Nasal cavity respiratory epithelium epithelial cell of viscerocranial mucosa (primary cell): Measurements from ENCODE around the gene PCNT. TPM values are rescaled to one million over a fixed set of nuclear protein-coding genes. Genes with fewer than 3 reads are reported as not detected.

Source experiments
- total RNA-seq: library from RNA; depleted of rRNA; stranded (reverse); fragments of >200 nt; gene quantifications from 2 replicates; pipeline ENCODE4 v1.2.3, GENCODE V29; 2014

The PCNT gene, protein sequence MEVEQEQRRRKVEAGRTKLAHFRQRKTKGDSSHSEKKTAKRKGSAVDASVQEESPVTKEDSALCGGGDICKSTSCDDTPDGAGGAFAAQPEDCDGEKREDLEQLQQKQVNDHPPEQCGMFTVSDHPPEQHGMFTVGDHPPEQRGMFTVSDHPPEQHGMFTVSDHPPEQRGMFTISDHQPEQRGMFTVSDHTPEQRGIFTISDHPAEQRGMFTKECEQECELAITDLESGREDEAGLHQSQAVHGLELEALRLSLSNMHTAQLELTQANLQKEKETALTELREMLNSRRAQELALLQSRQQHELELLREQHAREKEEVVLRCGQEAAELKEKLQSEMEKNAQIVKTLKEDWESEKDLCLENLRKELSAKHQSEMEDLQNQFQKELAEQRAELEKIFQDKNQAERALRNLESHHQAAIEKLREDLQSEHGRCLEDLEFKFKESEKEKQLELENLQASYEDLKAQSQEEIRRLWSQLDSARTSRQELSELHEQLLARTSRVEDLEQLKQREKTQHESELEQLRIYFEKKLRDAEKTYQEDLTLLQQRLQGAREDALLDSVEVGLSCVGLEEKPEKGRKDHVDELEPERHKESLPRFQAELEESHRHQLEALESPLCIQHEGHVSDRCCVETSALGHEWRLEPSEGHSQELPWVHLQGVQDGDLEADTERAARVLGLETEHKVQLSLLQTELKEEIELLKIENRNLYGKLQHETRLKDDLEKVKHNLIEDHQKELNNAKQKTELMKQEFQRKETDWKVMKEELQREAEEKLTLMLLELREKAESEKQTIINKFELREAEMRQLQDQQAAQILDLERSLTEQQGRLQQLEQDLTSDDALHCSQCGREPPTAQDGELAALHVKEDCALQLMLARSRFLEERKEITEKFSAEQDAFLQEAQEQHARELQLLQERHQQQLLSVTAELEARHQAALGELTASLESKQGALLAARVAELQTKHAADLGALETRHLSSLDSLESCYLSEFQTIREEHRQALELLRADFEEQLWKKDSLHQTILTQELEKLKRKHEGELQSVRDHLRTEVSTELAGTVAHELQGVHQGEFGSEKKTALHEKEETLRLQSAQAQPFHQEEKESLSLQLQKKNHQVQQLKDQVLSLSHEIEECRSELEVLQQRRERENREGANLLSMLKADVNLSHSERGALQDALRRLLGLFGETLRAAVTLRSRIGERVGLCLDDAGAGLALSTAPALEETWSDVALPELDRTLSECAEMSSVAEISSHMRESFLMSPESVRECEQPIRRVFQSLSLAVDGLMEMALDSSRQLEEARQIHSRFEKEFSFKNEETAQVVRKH (N-terminal part only)
- 12.6 and 25.5 TPM in 2 replicates for total RNA-seq

DNA sequence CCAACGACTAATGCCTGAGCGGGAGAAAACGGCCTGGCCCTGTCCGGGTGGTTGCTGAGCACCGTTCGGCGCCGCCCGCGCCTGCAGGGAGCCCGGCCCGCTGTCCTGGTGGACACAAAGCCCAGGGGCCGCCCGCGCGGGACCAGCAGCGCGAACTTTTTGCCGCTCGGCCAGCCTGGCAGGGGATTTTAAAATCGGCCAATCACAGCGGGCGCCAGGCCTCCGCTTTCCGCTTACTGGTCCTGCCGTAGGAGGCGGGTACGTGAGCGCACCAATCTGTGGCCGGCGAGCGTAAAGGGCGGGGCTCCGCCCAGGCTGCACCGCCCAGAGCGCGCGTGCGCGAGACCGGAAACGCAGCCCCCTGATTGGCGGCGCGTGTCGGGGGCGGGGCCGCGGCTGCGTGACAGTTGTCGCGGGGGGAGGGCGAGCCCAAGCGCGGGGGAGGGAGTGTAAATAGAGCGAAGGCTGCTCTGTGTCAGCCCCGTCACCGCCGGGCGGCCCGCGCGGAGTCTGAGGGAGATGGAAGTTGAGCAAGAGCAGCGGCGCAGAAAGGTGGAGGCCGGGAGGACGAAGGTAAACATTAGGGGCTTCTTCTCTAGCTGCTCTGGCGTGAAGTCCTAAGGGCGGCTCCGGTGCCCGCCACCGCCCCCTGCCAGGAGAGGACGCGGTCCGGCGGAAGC lies at the start of gene PCNT, which contains the start of gene C21orf58:
Gene PCNT (plus strand): TSS at position 447 of the 680 bp plus-strand sequence. CDS start 73 bp downstream, at position 520.
Gene C21orf58 (minus strand): TSS at position 161 of the 680 bp plus-strand sequence. CDS start 1,132 bp downstream, outside the sequence.

DNA sequence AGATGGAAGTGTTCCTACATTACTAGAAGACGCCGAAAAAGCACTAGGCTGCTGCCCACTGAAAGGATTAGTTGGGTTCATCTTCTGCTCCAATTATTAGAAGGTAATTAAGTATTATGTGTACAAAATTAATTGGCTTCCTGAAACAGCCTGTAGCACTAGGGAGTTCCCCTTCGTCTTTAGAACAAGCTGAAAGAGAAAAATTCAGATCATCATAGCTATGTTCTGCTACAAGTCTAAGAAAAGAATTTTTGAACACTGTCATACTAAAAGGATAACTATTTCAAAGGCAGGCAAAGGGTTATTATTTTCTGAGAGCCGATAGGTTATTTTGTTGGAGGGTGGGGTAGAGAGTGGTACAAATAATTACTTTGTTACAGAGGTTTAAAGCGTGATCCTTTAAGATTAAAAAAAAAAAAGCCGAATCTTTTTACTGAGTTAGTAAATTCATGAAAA lies 38.7 kb upstream of the PCNT start, which contains the start of gene MCM3AP:
Gene MCM3AP (minus strand): TSS at position 406 of the 456 bp plus-strand sequence. CDS start 325 bp downstream, at position 81.

DNA sequence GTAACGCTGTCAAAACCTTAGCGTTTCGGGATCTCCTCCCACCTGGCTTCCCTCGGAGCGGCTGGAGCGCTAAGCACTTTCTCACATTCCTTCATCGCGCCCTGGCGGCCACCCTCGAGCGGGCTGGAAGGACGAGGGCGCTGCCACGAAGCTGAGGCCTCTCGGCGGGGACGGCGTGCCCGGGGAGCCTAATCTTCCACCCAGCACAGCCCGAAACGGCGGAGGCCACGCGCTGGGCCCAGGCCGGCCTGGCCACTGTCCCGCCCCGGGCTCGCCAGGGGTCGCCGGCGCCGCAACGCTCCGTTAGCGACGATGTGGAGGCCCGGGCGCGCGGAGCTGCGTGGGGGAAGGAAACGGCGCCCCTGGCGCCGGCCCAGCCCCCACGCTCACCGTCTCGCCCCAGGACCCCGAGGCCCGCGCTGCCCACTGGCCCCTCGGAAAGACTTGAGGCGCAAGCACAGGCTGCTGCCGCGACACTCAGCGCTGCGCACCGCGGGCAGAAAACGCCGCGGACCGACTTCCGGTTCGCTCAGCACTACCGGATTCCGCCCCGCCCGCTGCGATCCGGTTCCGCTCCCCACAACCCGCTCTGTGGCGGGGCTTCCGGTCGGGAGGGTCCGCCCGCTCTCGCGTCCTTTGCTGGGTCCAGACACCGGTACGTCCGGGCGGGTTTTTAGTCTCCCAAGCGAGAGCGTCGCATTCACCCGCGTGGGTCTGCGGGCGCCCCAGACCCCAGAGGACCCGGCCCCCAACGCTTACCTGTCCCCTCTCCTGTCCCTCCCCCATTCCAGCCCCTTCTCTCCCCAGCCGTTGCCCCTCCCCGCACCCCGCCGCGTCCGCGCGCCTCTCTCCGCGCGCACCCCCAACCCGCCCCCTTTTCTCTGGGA lies 38.0 kb upstream of the PCNT start, which contains the start of gene YBEY:
Gene YBEY (plus strand): TSS at position 582 of the 887 bp plus-strand sequence. CDS start 572 bp downstream, outside the sequence.

DNA sequence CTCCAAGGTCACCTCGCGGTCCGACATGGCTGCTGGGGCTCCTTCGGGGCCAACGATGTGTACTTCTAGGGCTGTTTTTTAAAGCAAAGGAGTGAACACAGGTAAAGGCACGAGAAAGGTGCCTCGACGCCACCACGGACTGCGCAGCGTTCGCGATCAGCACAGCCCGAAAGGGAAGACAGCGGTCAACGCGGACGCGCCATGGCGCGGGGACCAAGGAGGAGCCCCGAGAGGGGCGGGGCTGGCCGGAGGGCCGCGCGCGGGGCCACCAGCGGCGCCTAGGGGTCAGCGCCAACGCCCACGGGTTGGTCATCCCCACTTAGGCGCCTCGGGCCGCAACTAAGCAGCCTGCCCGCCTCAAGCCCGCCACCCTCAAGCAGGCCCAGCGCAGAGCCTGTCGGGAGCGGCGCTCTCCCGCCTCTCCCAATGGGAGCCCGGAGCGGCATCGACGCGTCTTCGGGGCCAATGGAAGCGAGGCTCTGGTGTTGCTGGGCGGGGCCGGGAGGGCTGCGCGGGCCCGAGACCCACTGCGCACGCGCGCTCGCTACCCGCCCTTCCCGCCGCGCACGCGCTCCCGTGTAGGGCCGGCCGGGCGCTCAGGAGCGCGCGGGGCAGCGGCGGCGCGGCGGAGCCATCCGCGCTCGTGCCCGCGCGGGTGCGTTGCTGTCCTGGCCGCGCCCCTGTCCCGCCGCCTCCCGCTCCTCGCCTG lies 134.5 kb downstream of the PCNT start, which contains the start of gene DIP2A:
Gene DIP2A (plus strand): TSS at position 577 of the 709 bp plus-strand sequence. CDS start 241 bp downstream, outside the sequence.

Other genes with a start within 250 kb of the PCNT start
- gene COL6A2, start 226.0 kb upstream of the PCNT start, total RNA-seq: 0.34 and 0.64 TPM in 2 replicates
- 0.14 TPM in 1 of 2 replicates, not detected in the other for gene FTCD, start 168.6 kb upstream of the PCNT start, total RNA-seq
- 6.6 TPM in 1 of 2 replicates, not detected in the other for gene SPATC1L, start 139.7 kb upstream of the PCNT start, total RNA-seq
- 36.6 and 66.9 TPM in 2 replicates for gene LSS, start 95.4 kb upstream of the PCNT start, total RNA-seq
- 90.7 and 91.9 TPM in 2 replicates for gene MCM3AP, start 38.5 kb upstream of the PCNT start, total RNA-seq
- gene YBEY, start 37.8 kb upstream of the PCNT start, total RNA-seq: 6.9 and 17.1 TPM in 2 replicates
- 0.68 and 1.2 TPM in 2 replicates for gene C21orf58, start 286 bp upstream of the PCNT start, total RNA-seq
- 25.6 and 34.5 TPM in 2 replicates for gene DIP2A, start 134.7 kb downstream of the PCNT start, total RNA-seq